AG10803 (cell line): ENCODE measurements around the gene C1R.

Experiments used
- DNase-seq: peaks from one replicate; pipeline ENCODE4 v3.0.0; 2010; ENCODE audit warnings: low read depth
- H3K4me3 ChIP-seq: 2 replicates; pipeline ENCODE4 v1.5.1; 2011; ENCODE audit warnings: mild to moderate bottlenecking, low read length, control low read depth
- CTCF ChIP-seq: conservative IDR thresholded peaks from 2 replicates; pipeline ENCODE4 v1.5.1; 2011; ENCODE audit warnings: mild to moderate bottlenecking, low read length, control low read depth, inconsistent platforms

The C1R gene

GRCh38 chr12:7134396-7135166 is 42.3 kb upstream of the C1R start:
- H3K4me3 ChIP-seq, result no peak overlapping the region

GRCh38 chr12:7131502-7131866 is 39.2 kb upstream of the C1R start:
- DNase-seq, result no peak
- no peak overlapping the region for H3K4me3 ChIP-seq
- no peak for TF ChIP-seq CTCF

More at GRCh38 chr12:7134396-7135166, 42.3 kb upstream of the C1R start:
- TF ChIP-seq CTCF, result no peak
- no peak for DNase-seq

- peak; percentile 31 for DNase-seq
- peak overlapping the region; percentile 59 for H3K4me3 ChIP-seq
- no peak for TF ChIP-seq CTCF
Observed at GRCh38 chr12:7130701-7131501, 38.7 kb upstream of the C1R start.

GRCh38 chr12:7129872-7130691 is 37.8 kb upstream of the C1R start, which contains the start of gene CLSTN3:
Gene CLSTN3 (plus strand): TSS chr12:7130371. CDS start chr12:7130649, 278 bp downstream.
- no peak for TF ChIP-seq CTCF
- peak; percentile 35 for DNase-seq
- peak within 1 kb of the TSS; percentile 59 for H3K4me3 ChIP-seq

GRCh38 chr12:7129287-7129871 is 37.1 kb upstream of the C1R start:
- H3K4me3 ChIP-seq, result peak overlapping the region; percentile 59
- DNase-seq, result no peak
- no peak for TF ChIP-seq CTCF

GRCh38 chr12:7128681-7129286 is 36.5 kb upstream of the C1R start, which contains the start of gene RBP5:
Gene RBP5 (minus strand): TSS chr12:7128889. CDS start chr12:7128775, 114 bp downstream.
- TF ChIP-seq CTCF, result no peak
- no peak for DNase-seq

More at GRCh38 chr12:7128681-7129286, 36.5 kb upstream of the C1R start, which contains the start of gene RBP5:
- peak within 1 kb of the TSS; percentile 59 for H3K4me3 ChIP-seq
